Neural cell (in vitro differentiated cells): ENCODE data around the gene LARGE1. TPM values are rescaled to one million over a fixed set of nuclear protein-coding genes. Genes with fewer than 3 reads are reported as not detected.

Experiments
- H2AFZ ChIP-seq: fragments of 200-600, 300-800 bp; sonication (generic), shearing (Covaris generic); 2 replicates; pipeline ENCODE4 v1.6.0; 2014; ENCODE audit warnings: low read depth, mild to moderate bottlenecking, antibody characterized with exemption, low read length, moderate library complexity
- H3F3A ChIP-seq: fragments of 200-600 bp; shearing (Covaris generic); 2 replicates; pipeline ENCODE4 v1.6.1; 2016; ENCODE audit warnings: mild to moderate bottlenecking, moderate library complexity, mixed read lengths, antibody characterized with exemption, low read length; ENCODE audit not compliant: insufficient read depth, poor library complexity, severe bottlenecking
- H3K27ac ChIP-seq: fragments of 200-600, 300-800 bp; sonication (generic), shearing (Covaris generic); 2 replicates; pipeline ENCODE4 v1.5.1; 2014; ENCODE audit warnings: mild to moderate bottlenecking, low read length, moderate library complexity
- H3K27me3 ChIP-seq: fragments of 300-800, 200-600 bp; sonication (generic), shearing (Covaris generic); 2 replicates; pipeline ENCODE4 v1.6.0; 2014; ENCODE audit warnings: mild to moderate bottlenecking, low read depth, low read length, moderate library complexity; ENCODE audit not compliant: insufficient read depth
- H3K36me3 ChIP-seq: fragments of 300-800, 200-600 bp; sonication (generic), shearing (Covaris generic); 2 replicates; pipeline ENCODE4 v1.5.1; 2014; ENCODE audit warnings: mild to moderate bottlenecking, antibody characterized with exemption, low read length, moderate library complexity; ENCODE audit not compliant: insufficient read depth
- H3K4me2 ChIP-seq: fragments of 300-800, 200-600 bp; sonication (generic), shearing (Covaris generic); 2 replicates; pipeline ENCODE4 v1.6.0; 2014; ENCODE audit warnings: mild to moderate bottlenecking, low read length
- H3K4me3 ChIP-seq: fragments of 300-800, 200-600 bp; sonication (generic), shearing (Covaris generic); 2 replicates; pipeline ENCODE4 v1.5.1; 2014; ENCODE audit warnings: mild to moderate bottlenecking, low read length, moderate library complexity
- H3K79me2 ChIP-seq: fragments of 200-600 bp; shearing (Covaris generic); replicated peaks from 2 replicates; pipeline ENCODE4 v1.6.0; 2014; ENCODE audit warnings: mild to moderate bottlenecking, low read length, moderate library complexity; ENCODE audit not compliant: insufficient read depth
- H3K9ac ChIP-seq: fragments of 300-800, 200-600 bp; sonication (generic), shearing (Covaris generic); 2 replicates; pipeline ENCODE4 v1.6.1; 2016; ENCODE audit warnings: mild to moderate bottlenecking, low read length, mixed read lengths
- H3K9me2 ChIP-seq: fragments of 200-600 bp; shearing (Covaris generic); 2 replicates; pipeline ENCODE4 v1.6.1; 2016; ENCODE audit warnings: mild to moderate bottlenecking, low read length, mixed read lengths; ENCODE audit not compliant: insufficient read depth
- H3K9me3 ChIP-seq: fragments of 200-600, 300-800 bp; sonication (generic), shearing (Covaris generic); 2 replicates; pipeline ENCODE4 v1.6.1; 2016; ENCODE audit warnings: mild to moderate bottlenecking, mixed run types, low read length, moderate library complexity, mixed read lengths
- H4K20me1 ChIP-seq: fragments of 200-600 bp; shearing (Covaris generic); 2 replicates; pipeline ENCODE4 v1.6.1; 2016; ENCODE audit warnings: mild to moderate bottlenecking, mixed run types; ENCODE audit not compliant: insufficient read depth
- CTCF ChIP-seq: fragments of 450-650 bp; IDR thresholded peaks from 2 replicates; pipeline ENCODE4 v1.5.1; 2014; ENCODE audit warnings: antibody characterized with exemption, mild to moderate bottlenecking, moderate library complexity; ENCODE audit not compliant: poor library complexity, severe bottlenecking
- EP300 ChIP-seq: fragments of 450-650 bp; conservative IDR thresholded peaks from 2 replicates; pipeline ENCODE4 v1.6.1; 2014; ENCODE audit warnings: antibody characterized with exemption, mild to moderate bottlenecking, moderate library complexity; ENCODE audit not compliant: poor library complexity, severe bottlenecking
- EZH2 ChIP-seq: fragments of 200-600, 300-800 bp; shearing (Covaris generic), sonication (generic); IDR thresholded peaks from 2 replicates; pipeline ENCODE4 v1.6.1; 2014; ENCODE audit warnings: antibody characterized with exemption, low read length, borderline replicate concordance, mild to moderate bottlenecking; ENCODE audit not compliant: insufficient read depth, poor library complexity, severe bottlenecking
- MXI1 ChIP-seq: fragments of 450-650 bp; conservative IDR thresholded peaks from 2 replicates; pipeline ENCODE4 v1.6.1; 2014; ENCODE audit warnings: antibody characterized with exemption, mild to moderate bottlenecking; ENCODE audit not compliant: poor library complexity, severe bottlenecking
- POLR2AphosphoS5 ChIP-seq: IDR thresholded peaks from 2 replicates; pipeline ENCODE4 v1.6.1; 2012
- RAD21 ChIP-seq: fragments of 450-650 bp; conservative IDR thresholded peaks from 2 replicates; pipeline ENCODE4 v1.6.1; 2014; ENCODE audit warnings: antibody characterized with exemption, mild to moderate bottlenecking, moderate library complexity
- REST ChIP-seq: IDR thresholded peaks from 2 replicates; pipeline ENCODE4 v1.6.1; 2012; ENCODE audit warnings: borderline replicate concordance
- SMC3 ChIP-seq: fragments of 450-650 bp; conservative IDR thresholded peaks from 2 replicates; pipeline ENCODE4 v1.6.1; 2014; ENCODE audit warnings: antibody characterized with exemption, mild to moderate bottlenecking, moderate library complexity; ENCODE audit not compliant: poor library complexity
- TAF1 ChIP-seq: IDR thresholded peaks from 2 replicates; pipeline ENCODE4 v1.6.1; 2012; ENCODE audit warnings: low read depth
- polyA plus RNA-seq: library from polyadenylated mRNA; depleted of rRNA; stranded (reverse); fragments of >200 nt; gene quantifications from 2 replicates; pipeline ENCODE4 v1.2.3, GENCODE V29; 2014

LARGE1 gene
- polyA plus RNA-seq, 1 donor from 2014 or later = 27.5 TPM

- TF ChIP-seq POLR2AphosphoS5 = no peak
- TF ChIP-seq EZH2 = no peak
- no peak for TF ChIP-seq REST
- TF ChIP-seq SMC3 = no peak
- no peak for TF ChIP-seq CTCF
- TF ChIP-seq MXI1 = no peak
- no peak for TF ChIP-seq EP300
- TF ChIP-seq RAD21 = no peak
- no peak for TF ChIP-seq TAF1
- H4K20me1 ChIP-seq = no peaks in the 10 kb centered on the region
These were observed 589.7 kb downstream of the LARGE1 start for GRCh38 chr22:33330534-33330933.

GRCh38 chr22:33329398-33329797, 590.9 kb downstream of the LARGE1 start:
- Histone ChIP-seq H2AFZ (no peak overlapping the region), H3K4me2 (no peak overlapping the region), H4K20me1 (no peaks in the 10 kb centered on the region), H3F3A (no peaks in the 10 kb centered on the region), H3K79me2 (no peaks in the 10 kb centered on the region), H3K27ac (no peak overlapping the region), H3K4me3 (no peak overlapping the region), H3K9me2 (no peaks in the 10 kb centered on the region), H3K36me3 (no peaks in the 10 kb centered on the region), H3K27me3 (no peaks in the 10 kb centered on the region), H3K9me3 (no peaks in the 10 kb centered on the region), H3K9ac (no peak overlapping the region)
- TF ChIP-seq POLR2AphosphoS5 (no peak), EZH2 (no peak), SMC3 (no peak), RAD21 (no peak)

More at GRCh38 chr22:33330534-33330933, 589.7 kb downstream of the LARGE1 start:
- Histone ChIP-seq H3F3A (no peaks in the 10 kb centered on the region), H3K27me3 (no peaks in the 10 kb centered on the region), H3K4me2 (no peak overlapping the region), H3K9me3 (no peaks in the 10 kb centered on the region), H3K4me3 (no peak overlapping the region), H3K36me3 (no peaks in the 10 kb centered on the region), H3K79me2 (no peaks in the 10 kb centered on the region), H3K9me2 (no peaks in the 10 kb centered on the region), H3K9ac (no peak overlapping the region), H3K27ac (no peak overlapping the region), H2AFZ (no peak overlapping the region)
